ENCODE results near the gene OLFML2B. TPM values are rescaled to one million over a fixed set of nuclear protein-coding genes. Genes with fewer than 3 reads are reported as not detected.

OLFML2B gene
- total and polyA plus RNA-seq, 2 of the 13 experiments (the other 11 are each of a cell fraction or from before 2014, with no cell fraction given) = not detected

DNA sequence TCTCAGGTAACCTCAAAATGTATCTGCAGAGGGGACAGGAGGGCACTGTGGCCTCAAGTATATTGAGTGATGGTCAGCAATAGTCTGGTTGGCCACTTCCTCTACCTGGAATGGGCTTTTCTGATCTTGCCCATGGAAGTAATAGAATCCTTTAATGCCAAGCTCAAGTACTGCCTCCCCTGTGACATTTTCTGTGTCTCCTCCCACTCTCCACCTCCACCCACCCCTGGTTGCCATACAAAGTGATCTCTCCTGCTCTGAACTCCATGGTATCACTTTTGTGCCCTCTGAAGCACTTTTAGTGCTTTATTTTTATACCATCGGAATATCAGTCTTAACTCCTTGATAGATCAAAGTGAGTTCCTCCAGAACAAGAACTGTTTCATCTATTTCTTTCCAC is 36.6 kb upstream of the OLFML2B start (continued):
- TF ChIP-seq, protein P1, sequence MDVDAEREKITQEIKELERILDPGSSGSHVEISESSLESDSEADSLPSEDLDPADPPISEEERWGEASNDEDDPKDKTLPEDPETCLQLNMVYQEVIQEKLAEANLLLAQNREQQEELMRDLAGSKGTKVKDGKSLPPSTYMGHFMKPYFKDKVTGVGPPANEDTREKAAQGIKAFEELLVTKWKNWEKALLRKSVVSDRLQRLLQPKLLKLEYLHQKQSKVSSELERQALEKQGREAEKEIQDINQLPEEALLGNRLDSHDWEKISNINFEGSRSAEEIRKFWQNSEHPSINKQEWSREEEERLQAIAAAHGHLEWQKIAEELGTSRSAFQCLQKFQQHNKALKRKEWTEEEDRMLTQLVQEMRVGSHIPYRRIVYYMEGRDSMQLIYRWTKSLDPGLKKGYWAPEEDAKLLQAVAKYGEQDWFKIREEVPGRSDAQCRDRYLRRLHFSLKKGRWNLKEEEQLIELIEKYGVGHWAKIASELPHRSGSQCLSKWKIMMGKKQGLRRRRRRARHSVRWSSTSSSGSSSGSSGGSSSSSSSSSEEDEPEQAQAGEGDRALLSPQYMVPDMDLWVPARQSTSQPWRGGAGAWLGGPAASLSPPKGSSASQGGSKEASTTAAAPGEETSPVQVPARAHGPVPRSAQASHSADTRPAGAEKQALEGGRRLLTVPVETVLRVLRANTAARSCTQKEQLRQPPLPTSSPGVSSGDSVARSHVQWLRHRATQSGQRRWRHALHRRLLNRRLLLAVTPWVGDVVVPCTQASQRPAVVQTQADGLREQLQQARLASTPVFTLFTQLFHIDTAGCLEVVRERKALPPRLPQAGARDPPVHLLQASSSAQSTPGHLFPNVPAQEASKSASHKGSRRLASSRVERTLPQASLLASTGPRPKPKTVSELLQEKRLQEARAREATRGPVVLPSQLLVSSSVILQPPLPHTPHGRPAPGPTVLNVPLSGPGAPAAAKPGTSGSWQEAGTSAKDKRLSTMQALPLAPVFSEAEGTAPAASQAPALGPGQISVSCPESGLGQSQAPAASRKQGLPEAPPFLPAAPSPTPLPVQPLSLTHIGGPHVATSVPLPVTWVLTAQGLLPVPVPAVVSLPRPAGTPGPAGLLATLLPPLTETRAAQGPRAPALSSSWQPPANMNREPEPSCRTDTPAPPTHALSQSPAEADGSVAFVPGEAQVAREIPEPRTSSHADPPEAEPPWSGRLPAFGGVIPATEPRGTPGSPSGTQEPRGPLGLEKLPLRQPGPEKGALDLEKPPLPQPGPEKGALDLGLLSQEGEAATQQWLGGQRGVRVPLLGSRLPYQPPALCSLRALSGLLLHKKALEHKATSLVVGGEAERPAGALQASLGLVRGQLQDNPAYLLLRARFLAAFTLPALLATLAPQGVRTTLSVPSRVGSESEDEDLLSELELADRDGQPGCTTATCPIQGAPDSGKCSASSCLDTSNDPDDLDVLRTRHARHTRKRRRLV (CRISPR knock-in tag; IDR thresholded peaks at IDR 0.05) = no peak

DNA sequence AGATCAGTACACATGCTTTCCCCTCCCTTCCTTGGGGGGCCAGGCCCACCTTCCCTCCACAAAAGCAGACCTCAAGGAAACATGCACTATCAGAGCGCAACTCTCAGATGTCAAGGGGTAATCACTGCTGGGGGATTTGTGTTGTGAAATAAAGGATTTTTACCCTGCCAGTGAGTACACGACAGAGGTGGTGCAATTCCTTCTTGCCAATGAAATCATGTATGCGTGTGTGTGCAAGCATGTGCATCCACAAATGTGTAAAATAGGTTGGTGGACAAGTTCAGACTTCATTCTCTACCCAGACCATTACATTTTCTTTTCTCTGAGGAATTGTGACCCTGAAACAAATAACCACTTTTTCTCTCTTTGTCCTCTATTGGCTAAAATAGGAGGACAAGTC is 36.1 kb upstream of the OLFML2B start:
- no TSS peak for BruUV-seq (replicated peaks)
- POLR2A ChIA-PET = interaction anchor here (1.2 kb wide), 1 partner anchor 9 kb away, joined by 4 read pairs; no protein-coding TSS in a partner anchor
- no peak overlapping the region for H3K4me3 ChIP-seq (replicated peaks in 1 of 3; ENCODE audit: insufficient read depth in 1 of 3, low read depth in 2 of 3, low read length in 3 of 3)
- CTCF ChIA-PET (ENCODE audit: low intra/inter-chr PET ratio, low total read pairs) = no interaction called here
- intact Hi-C loops (cut with micrococcal nuclease; ENCODE audit: unreplicated experiment) = loop anchor here (5.0 kb wide), 1 partner anchor 438 kb away; the partner anchor contains the start of gene UHMK1
- H3K36me3 ChIP-seq (replicated peaks in 1 of 2; ENCODE audit: control insufficient read depth in 1 of 2, insufficient read depth in 2 of 2, low read length in 2 of 2) = no peaks in the 10 kb centered on the region
- H3K9ac ChIP-seq (ENCODE audit: insufficient read depth, low read depth, low read length) = no peak overlapping the region
- FAIRE-seq = no peak
- no peaks in the 10 kb centered on the region for H3K79me2 ChIP-seq (ENCODE audit: insufficient read depth, low read length)
- TF ChIP-seq ZFP36L1 (CRISPR knock-in tag; IDR thresholded peaks at IDR 0.05) = no peak
- TF ChIP-seq MZF1 (CRISPR knock-in tag; IDR thresholded peaks at IDR 0.05; ENCODE audit: borderline replicate concordance) = no peak
- no peak for TF ChIP-seq SMC3 (IDR thresholded peaks at IDR 0.05; ENCODE audit: low read length)
- TF ChIP-seq, protein P2, sequence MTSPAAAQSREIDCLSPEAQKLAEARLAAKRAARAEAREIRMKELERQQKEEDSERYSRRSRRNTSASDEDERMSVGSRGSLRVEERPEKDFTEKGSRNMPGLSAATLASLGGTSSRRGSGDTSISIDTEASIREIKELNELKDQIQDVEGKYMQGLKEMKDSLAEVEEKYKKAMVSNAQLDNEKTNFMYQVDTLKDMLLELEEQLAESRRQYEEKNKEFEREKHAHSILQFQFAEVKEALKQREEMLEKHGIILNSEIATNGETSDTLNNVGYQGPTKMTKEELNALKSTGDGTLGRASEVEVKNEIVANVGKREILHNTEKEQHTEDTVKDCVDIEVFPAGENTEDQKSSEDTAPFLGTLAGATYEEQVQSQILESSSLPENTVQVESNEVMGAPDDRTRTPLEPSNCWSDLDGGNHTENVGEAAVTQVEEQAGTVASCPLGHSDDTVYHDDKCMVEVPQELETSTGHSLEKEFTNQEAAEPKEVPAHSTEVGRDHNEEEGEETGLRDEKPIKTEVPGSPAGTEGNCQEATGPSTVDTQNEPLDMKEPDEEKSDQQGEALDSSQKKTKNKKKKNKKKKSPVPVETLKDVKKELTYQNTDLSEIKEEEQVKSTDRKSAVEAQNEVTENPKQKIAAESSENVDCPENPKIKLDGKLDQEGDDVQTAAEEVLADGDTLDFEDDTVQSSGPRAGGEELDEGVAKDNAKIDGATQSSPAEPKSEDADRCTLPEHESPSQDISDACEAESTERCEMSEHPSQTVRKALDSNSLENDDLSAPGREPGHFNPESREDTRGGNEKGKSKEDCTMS (CRISPR knock-in tag; conservative IDR thresholded peaks at IDR 0.05) = no peak
- TF ChIP-seq SMARCE1 (IDR thresholded peaks at IDR 0.05; ENCODE audit: borderline replicate concordance) = no peak
- TF ChIP-seq TAF1 (CRISPR knock-in tag; IDR thresholded peaks at IDR 0.05) = no peak
- TF ChIP-seq SMYD3 (CRISPR knock-in tag; IDR thresholded peaks at IDR 0.05) = no peak
- TF ChIP-seq ZNF639 (CRISPR knock-in tag; conservative IDR thresholded peaks at IDR 0.05) = no peak
- no peak for TF ChIP-seq NFYC (CRISPR knock-in tag; IDR thresholded peaks at IDR 0.05)
- no peak for DNase-seq (ENCODE audit: low spot score)
- no peaks in the 10 kb centered on the region for H4K20me1 ChIP-seq (ENCODE audit: insufficient read depth, low read length)
- in situ Hi-C loops (cut with HindIII; ENCODE audit: extremely low pct_ligation_motif_present, low pct_unique_long_range_greater_than_20kb) = loop anchor here (5.0 kb wide), 3 partner anchors 88 to 333 kb away; no protein-coding TSS in a partner anchor
- H3K27me3 ChIP-seq (ENCODE audit: control insufficient read depth in 1 of 2, insufficient read depth in 2 of 2, low read length in 2 of 2) = no peaks in the 10 kb centered on the region
- no peak for ATAC-seq
- no peak overlapping the region for H3K27ac ChIP-seq (ENCODE audit: extremely low read length, insufficient read depth, low read length)
- WGBS (ENCODE audit: low lambda C conversion rate) = 38% methylated on average over 3 of the region's 3 CpGs
- H3K4me2 ChIP-seq (ENCODE audit: low read depth, low read length) = no peak overlapping the region
- no peak overlapping the region for H2AFZ ChIP-seq (ENCODE audit: low read length)
- peaks cover 23% of the 10 kb centered on the region for H3K4me1 ChIP-seq (ENCODE audit: insufficient read depth, low read length)
- no peaks in the 10 kb centered on the region for H3K9me3 ChIP-seq (ENCODE audit: low read length)
